Dedifferentiated amniotic fluid mesenchymal stem cell (primary cell): ENCODE results near the gene DHRS1.

Experiments
- DNase-seq: peaks from one replicate; pipeline ENCODE4 v3.0.0-alpha.2; 2016; ENCODE audit errors: extremely low spot score

The DHRS1 gene

DNA sequence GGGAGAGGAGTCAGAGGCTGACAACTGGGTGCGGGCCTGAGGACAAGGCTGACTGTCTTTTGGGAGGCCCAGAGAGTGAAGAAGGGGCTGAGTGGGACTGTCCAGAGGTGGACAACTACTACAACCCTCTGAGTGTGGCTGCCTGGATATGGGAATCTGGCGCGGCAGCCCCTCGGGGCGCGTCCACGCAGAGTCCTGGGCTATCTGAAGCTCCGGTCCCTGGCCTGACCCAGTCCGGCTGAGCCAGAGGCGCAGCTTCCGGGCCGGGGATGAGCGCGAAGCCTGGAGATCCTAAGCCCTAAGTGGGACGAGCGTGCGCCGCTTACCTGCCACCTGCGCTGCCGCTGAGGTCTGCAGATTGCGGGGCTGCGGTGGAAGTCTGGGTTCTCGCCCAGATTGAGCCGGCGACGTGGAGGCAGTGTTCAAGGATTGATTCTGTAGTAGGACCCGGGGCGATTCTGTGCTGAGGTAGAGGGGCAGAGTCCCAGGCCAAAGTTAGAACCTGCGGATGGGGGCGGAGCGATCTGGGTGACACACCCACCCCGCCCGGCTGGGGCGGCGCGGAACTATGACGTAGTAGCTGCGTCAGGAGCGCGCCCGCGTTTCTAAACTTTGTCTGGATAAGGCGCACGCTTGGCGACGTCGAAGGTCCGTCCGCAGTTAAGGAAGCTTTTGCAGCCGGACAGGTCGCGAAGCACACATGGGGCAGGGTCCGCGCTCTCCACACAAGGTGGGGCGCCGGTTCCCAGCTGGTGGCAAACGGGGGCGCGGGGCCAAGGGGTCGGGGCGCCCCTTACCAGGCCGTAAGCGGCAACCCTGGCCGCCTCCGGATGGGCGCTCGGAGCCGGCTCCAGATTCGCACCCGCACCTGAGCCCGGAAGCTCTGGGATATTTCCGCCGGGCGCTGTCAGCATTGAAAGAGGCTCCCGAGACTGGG, at the start of gene DHRS1, which contains the start of gene NOP9:
Gene DHRS1 (minus strand): TSS at position 526 of the 937 bp plus-strand sequence. CDS start 674 bp downstream, outside the sequence.
Gene NOP9 (plus strand): TSS at position 596 of the 937 bp plus-strand sequence. CDS start 105 bp downstream, at position 701.
- peak; percentile 79 for DNase-seq

DNA sequence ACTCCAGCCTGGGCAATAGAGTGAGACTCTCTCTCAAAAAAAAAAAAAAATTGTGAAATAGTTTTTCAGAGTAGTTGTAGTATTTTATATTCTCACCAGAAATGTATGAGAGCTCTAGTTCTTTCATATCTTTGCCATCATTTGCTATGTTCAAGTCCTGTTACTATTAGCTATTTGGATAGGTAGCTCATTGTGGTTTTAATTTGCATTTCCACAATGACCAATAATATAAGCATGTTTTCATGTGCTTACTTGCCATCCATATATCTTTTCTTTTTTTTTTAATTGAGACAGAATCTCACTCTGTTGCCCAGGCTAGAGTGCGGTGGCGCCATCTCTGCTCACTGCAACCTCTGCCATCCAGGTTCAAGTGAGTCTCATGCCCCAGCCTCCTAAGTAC, 48.6 kb upstream of the DHRS1 start:
- DNase-seq = no peak

DNA sequence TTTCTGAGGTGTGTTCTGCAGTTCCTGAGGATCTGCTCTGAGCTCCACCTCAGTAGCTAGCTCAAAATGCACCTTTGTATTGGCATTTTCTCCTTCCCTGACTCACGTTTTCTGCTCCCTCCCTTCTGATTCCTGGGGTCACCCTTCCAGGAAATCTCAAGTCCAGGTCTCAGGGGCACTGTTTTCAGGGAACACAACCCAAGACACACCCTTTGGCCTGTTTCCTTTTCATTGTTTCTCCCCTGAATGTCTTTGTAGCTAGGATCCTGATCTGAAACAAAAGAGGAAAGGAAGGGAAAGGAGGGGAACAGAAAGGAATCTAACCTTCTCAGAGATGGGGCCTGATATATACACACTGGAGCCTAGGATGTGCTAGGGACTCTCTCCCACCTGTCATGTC, 47.6 kb upstream of the DHRS1 start:
- no peak for DNase-seq

DNA sequence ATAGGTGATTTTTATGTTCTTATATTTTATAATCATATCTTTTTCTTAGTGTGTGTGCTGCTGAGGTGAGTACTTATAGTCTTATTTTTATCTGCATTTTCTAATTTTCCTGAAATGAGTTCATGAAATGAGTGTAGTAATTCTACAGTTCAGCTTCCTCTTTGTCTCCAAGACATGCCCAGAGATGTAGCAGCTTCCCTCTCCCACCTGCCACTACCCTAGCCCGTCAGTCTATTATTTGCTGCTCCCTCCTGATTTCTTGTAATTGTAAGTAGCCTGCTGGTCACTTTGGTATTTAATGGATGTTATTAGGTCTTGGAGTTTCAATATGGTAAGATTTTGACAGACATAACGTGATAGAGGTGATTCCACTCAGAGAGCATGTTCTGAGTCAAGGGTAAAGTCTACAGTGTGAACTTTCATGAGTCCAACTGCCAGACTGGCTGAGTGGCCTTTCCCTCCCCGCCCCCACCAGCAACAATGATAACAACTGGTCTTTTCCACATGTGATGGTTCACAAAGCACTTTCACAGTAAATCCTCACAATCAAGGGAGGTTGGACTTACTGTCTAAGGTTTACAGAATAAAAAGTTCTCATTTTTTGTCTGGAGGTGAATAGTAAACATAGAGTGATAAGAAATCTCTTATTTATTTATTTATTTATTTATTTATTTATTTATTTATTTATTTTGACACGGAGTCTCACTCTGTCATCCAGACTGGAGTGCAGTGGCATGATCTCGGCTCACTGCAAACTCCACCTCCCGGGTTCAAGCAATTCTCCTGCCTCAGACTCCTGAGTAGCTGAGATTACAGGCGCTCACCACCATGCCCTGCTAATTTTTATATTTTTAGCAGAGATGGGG, 44.4 kb upstream of the DHRS1 start:
- no peak for DNase-seq

DNA sequence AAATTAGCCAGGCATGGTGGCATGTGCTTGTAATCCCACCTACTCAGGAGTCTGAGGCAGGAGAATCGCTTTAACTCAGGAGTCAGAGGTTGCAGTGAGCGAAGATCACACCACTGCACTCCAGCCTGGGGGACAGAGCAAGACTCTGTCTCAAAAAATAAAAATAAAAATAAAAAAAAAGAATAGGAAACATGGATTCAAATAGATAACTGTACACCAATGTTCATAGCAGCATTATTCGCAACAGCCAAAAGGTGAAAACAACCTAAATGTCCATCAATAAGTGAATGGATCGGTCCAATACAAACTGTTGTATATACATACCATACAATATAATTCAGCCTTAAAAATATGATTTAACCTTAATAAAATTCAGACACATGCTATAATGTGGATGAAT, 43.3 kb upstream of the DHRS1 start:
- no peak for DNase-seq

DNA sequence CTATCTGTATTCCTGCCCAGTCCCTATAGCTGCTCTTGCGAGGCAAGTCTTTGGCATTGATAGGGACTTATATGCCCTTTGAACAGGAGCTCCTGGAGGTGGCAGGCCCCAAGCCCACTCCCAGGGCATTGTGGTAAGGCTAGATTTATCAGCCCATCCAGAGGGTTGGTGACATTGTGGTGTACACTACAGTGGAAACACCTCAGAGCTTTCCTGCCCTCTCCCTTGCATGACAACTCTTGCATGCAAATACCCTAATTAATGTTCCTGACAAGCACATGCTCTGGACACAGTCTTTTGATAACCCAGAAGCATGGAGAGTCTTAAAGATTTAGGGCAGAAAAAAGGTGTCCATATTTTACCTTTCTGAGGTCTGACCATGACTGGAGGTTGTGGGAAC, 41.0 kb upstream of the DHRS1 start:
- no peak for DNase-seq

DNA sequence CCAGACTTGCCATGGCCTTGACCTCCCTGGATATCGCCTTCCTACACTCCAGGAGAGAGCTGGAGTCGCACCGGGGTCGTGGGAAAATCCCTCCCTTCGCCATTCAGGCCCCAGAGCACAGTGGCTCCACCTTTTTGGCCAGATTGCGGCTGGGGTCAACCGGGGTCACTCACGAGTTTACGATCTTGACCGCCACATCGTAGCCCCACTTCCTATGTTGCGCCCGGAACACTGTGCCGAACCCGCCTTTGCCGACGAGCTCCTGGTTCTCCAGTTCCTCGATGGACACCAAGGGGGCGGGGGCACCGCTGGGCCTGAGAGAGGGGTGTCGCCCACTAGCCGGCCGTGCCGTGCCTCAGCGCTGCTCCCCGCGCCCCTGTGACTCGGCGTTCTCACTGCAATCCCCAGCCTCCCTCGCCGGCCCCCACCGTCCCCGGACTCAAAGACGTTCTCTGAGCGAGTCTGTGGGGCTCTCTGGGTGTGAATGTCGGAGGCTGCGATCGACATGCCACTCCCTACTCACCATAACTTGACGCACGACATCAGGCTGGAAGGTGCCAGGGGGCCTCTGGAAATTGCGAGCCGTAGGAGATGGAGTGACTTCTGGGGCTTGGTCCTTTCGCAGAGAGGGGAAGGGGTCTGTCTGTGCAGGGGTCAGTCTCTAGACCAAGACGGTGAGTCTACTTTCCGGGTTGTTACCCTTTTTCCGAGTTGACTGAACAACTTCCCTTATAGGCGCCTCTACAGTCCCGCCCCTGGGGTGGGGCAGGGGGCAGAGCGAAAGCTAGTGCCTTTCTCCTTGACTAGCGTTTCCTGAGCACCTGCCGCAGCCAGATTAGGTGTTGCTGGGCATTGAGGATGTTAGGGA, 39.9 kb upstream of the DHRS1 start, which contains the start of gene RIPK3:
Gene RIPK3 (minus strand): TSS at position 708 of the 868 bp plus-strand sequence. CDS start 165 bp downstream, at position 543.
- DNase-seq = no peak

DNA sequence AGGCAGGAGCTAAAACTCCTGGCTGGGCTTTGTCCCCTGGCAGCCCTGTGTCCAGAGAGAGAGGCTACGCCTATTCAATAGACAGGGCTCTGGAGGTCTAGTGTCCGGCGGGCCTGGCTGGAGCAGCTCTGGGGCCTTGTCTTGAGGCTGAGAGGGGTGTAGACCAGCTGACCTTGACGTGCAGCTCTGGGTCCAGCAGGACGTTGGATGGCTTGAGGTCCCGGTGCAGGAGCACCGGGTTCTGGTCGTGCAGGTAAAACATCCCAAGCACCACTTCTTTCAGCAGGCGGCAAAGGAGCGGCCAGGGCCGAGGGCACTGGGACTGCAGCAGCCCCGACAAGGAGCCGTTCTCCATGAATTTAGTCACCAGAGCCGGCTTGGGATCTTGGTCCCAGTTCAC, 39.3 kb upstream of the DHRS1 start:
- DNase-seq = no peak

DNA sequence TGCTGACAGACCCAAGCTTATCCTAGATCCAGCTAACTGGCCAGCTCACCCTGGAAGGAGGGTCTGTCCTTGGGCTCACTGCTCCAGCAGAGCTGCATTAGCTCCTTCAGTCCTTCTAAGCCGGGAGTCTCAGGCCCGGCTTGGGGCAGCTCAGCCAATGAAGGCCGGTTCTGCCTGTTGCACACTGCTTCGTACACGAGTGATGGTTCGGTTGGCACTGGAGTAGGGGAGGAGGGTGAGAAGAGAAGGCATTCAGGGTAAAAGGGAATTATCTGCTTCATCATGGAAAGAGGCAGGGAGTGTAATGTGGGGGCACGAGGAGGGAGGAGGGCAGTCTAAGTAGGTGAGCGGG, 38.2 kb upstream of the DHRS1 start:
- no peak for DNase-seq

DNA sequence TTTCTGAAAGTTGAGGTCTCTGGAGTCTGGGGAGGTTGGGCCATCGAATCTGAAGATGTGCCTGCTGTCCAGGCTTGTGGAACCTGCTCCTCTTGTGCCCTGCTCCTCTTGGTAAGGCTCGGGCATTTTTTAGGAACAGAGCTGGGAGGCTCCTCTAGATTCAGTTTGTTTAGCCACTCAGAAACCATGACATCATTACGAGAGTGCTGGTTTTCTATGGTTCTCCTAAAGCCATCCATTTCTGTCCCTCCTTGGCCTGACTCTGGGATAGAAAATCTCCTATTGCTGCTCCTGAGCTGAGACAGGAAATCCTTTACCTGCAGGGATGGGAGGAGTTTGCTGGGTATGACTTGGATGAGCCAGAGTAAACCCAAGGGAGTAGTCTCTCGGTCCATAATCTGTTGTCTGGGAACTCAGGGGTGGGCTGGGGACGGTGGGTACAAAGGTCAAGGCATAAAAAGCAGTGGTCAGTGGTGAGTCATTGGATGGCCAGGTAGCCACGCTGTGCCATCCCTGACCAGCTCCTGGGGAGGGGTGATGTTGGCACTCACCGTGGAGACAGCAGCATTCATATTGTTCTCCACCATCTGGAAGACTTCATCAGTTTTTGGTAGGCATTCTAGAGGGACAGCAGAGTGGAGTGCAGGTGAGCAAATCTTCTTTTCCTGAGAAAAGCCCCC, 37.7 kb upstream of the DHRS1 start:
- DNase-seq = no peak

DNA sequence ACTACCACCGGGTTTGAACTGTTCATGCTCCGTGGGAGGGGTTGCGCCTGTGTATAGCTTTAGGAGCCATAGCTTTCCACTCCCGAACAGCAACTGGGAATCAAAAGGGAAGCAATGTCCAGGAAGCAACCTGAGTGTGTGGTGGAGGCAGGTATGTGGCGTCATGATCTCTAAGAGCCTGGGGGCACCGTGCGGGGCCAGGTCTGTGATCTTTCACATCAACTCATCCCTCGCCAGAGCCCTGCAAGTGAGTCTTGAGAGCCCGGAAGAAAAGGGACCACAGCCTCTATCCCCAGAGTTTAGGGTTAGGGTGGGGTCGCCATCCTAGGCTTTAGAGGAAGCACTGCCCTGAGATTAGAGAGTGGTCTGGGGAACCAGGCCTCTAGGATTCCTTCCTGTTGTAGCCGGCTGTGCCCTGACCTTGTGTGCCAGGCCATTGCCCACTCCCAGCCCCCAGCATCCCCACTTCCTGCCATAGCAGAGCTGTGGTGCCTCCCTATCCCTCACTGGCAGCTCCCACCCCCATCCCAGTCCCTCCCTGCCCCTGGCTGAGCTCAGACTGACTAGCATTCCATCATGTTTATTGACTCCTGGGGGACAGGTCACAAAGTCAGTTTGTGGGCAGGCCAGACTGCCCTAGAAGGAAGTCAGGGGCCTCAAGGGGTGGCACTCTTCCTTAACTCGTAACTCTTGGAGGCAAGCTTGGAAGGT, 36.0 kb upstream of the DHRS1 start:
- DNase-seq = no peak

DNA sequence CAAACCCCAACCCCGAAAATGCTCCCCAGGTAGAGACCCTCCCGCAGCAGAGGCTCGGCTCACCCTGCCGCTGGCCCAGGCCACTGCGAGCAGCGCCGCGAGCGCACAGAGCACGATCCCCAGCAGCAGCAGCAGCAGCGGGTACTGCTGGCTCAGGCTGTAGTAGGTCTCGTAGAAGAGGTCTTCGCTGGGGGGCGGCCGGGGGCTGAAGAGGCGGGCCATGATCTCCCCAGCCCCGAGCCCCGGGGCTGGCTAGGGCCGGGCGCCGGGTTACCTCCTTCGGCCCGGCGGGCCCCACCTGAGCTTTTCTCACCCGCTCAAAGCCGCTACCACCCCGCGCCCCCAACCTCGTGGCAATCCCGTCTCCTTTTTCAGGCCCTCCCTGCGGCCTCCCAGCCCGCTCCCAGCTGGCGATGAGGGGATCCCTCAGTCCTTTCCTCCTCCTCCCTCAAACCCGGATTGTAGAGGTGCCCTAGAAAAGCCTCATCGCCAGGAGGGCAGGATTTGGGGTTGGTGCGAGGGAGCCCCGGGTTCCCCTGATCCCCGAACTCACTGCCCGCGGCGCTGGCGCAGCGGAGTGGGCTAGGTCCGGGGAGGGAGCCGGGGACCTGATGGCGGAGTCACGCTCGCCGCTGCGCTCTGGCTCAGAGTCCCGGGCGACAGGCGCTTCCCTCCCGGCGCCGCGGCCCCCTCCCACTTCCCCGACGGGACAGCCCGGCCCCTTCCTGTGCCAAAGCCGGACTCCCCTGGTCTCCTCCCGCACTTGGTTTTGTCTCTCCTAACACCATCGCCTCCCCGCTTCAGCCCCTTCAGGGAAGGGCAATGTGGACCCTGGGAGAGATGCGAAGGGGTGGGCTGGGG, 35.1 kb upstream of the DHRS1 start, which contains the start of gene ADCY4:
Gene ADCY4 (minus strand): TSS at position 641 of the 861 bp plus-strand sequence. CDS start 419 bp downstream, at position 222.
- no peak for DNase-seq

DNA sequence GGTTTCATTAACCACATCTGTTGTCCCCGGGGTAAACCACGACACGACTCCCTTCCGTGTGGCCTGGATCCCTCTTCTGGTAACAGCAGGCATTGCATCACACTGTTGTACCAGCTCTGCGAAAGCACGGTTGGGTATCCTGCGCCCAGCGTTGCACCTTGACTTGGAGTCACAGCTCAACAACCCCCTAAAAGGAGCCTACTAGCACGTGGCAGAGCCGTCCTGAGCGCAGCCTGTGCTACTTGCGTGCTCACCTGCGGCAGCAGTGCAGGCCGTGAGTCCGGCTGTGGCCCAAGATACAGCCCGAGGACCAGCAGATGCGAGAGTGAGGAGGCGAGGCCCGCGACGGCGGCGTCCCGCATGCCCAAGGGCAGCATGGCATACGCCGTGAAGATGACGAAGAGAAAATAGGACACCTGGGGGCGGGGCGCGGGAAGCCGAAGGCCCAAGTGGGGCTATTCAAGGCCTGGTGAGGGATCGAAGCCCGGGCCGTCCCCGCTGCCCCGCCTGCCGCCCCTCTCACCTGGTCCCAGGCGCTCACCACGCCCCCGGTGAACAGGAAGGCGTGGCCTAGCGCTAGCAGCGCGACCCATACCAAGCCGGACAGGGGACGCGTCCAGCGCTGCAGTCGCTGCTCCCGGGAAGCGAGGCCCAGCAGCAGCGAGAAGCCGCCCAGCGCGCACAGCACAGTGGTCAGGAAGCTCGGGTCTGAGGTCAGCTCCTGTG, 32.9 kb upstream of the DHRS1 start:
- DNase-seq = peak; percentile 68

DNA sequence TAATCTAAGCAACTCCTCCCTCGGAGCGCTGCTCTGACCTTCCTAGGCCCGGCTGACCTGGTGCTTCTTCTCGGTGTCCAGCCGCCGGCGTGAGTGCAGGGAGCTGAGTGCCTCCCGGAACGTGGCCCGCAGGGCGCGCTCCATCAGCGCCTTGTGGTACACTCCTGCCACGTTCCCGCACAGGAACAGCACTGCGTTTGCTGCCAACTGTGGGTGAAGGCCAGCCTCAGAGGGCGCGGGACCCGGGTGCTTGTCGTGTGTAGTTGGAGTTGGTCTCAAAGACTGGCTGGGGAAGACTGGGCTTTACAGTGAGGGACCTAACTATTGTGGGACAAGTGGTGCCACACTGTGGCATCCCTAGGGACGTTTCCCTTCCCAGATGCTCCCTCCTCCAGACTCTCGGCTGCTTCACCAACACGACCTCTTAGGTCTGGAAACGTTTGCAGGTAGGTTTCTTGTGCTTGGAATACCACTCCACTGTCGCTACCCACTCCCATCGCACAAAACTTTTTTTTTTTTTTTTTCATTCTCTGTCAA, 32.2 kb upstream of the DHRS1 start:
- no peak for DNase-seq

DNA sequence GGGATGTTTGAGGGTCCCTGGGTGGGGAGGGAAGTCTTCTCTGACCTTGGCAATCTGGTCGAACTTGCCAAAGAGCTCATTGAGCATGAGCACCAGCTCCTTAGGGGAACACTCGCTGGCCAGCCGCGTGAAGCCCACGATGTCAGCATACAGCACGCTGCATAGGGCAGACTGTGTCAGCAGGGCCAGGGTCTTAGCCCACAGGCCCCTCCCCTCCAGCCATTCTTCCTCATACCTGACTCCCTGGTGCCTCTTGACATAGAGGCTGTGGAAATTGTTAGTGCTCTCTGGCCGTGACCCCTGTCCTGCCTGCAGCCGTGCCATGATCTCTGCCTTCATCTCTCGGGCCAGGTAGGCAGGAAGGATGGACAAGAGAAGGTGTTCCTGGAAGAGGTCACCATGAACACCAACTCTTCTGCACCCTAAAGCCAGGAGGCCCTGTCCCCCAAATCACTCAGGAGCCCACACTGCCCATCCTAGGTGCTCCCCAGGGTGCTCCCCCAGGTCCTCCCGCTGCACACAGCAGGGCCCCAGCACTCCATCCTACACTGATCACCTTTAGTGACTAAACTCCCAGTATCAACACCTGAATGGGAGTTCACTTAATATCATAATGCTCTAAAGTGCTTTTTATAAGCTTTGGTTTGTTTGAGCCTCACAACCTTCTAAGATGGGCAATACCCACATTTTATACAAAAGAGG, 31.5 kb upstream of the DHRS1 start:
- DNase-seq = no peak

DNA sequence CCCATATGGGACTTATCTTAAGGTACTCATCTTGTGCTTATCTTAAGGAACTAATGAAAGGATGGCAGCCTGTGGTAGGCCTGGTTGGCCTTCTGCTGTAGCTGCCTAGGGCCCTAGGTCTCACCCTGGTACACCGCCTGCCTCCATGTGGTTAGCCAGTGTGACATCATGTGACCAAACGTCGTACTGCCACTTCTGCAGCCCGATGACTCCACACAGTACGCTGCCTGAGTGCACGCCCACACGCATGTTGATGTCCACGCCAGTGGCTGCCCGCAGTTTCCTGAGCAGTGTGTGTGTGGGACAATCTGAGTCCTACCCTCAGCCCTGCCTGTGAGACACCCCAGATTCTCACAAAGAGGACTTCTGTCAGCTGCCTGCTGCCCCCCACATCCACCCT, 30.2 kb upstream of the DHRS1 start:
- DNase-seq = no peak

DNA sequence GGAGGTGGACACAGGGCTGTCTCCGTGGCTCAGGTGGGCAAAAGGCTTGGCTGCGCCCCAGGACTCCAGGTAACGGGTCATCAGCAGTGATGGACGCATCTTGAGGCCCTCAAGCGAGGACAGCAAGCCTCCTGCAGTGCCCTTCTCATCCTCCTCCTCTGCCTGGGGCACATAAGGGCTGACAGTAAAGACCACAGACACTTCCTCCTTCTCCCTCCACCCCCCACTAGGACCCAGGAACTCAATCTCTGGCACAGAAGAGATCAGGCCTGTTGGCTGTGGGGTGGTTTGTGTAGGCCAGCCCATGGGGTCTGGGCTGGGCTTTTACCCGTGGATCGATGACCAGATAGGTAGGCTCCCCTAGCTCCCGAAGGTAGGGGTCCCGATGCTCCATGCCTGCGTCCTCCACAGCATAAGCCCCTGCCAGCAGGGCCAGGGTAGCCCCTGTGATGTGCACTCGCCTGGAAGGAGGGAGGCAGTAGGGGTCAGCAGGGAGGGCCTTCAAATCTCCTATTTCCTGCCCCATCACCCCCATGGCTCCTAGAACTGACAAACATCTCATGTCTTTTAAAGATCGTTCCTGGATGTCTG, 29.6 kb upstream of the DHRS1 start:
- no peak for DNase-seq
